Measurements from ENCODE around the gene SDK2.

Gene SDK2

DNA sequence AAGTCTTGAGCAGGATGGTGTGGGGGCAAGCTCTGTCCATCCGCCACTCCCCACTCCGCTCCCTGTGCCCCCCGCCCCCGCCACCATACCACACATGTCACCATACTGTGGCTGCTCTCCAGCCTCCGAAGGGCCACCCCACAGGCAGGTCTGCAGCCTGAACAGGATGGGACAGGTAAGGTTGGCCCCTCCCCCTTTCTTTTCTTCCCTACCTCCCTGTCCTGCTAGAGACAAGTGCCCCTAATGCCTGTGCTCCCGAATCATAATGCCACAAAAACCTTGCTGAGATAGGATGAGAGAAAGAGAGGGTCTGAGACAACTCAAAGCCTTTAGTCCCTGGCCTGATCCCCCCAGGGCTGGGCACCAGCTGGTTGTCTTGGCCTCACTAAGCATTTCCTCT lies 84.7 kb downstream of the SDK2 start:
- DNase-seq (ENCODE audit: extremely low read depth, low read depth), result no peak
- TF ChIP-seq, protein P1, sequence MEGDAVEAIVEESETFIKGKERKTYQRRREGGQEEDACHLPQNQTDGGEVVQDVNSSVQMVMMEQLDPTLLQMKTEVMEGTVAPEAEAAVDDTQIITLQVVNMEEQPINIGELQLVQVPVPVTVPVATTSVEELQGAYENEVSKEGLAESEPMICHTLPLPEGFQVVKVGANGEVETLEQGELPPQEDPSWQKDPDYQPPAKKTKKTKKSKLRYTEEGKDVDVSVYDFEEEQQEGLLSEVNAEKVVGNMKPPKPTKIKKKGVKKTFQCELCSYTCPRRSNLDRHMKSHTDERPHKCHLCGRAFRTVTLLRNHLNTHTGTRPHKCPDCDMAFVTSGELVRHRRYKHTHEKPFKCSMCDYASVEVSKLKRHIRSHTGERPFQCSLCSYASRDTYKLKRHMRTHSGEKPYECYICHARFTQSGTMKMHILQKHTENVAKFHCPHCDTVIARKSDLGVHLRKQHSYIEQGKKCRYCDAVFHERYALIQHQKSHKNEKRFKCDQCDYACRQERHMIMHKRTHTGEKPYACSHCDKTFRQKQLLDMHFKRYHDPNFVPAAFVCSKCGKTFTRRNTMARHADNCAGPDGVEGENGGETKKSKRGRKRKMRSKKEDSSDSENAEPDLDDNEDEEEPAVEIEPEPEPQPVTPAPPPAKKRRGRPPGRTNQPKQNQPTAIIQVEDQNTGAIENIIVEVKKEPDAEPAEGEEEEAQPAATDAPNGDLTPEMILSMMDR (IDR thresholded peaks at IDR 0.05; ENCODE audit: low read depth, low read length), result no peak

DNA sequence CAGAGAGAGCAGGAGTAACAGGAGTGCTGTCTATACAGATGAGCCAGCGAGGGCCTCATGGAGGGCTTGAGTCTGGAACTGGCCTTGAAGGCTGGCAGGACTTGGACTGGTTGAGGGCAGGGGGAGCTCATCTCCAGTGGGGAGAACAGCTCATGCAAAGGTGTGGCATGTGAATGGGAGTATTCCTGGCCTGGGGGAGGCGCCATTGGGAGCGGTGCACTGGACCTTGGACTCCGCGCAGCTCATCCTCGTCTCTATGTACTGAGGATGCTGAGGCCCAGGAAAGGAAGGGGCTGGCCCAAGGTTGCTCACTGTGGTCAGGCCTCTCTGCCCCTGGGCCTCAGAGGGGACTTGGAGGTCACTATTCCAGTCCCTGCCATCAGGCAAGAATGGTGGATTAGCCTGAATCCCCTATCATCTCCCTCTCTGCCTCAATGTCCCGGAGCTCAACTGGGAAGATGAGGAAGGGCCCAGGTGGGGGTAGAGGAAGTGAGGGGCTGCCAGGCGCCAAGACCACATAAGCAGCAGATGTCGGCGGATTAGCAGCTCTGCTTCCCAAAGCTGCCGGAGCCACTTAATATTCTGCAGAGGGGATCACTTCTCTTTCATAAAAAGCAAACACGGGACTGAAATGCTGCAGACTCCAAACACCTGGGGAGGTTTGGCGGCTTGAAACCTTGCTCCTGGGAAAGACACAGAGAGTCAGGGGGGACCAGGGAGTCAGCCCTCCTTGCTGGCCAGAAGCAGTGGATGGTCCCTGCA lies 88.9 kb downstream of the SDK2 start:
- DNase-seq (ENCODE audit: extremely low read depth, low read depth), result no peak
- TF ChIP-seq, protein P1 (IDR thresholded peaks at IDR 0.05; ENCODE audit: low read depth, low read length), result no peak

DNA sequence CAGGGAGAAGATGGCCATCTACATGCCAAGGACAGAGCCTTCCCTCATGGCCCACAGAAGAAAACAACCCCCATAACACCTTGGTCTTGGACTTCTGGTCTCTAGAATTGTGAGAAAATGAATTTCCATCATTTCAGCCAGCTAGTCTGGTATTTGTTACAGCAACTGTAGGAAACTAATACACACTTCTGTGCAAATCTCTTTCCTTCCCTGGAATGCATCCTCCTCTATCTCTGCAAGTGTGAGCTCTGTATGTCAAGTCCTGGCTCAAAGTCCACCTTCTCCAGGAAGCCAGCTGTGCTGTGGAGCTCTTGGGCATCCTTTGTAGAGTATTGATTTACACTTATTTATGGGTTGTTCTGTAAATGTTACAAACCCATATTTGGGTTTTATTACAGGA lies 89.7 kb downstream of the SDK2 start:
- TF ChIP-seq, protein P1 (IDR thresholded peaks at IDR 0.05; ENCODE audit: low read depth, low read length), result no peak
- no peak for DNase-seq (ENCODE audit: extremely low read depth, low read depth)

DNA sequence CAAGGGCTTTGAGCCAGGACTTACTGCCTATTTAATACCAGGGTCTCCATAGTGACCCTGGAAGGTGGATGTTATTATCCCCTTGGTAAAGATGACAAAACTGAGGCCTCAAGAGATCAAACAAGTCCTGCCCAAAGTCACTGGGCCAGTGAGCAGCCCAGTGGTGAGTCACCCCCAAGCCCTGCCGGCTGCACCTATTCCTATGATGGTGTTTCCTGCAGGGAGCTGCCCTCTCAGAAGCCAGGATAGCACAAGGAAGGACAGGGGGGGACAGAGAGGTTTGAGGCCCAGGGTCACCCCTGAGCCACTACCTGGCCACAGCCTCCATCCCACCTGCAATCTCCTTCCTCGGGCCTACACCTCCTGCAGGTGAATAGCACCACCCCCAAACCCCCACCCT lies 90.9 kb downstream of the SDK2 start:
- TF ChIP-seq, protein P1 (IDR thresholded peaks at IDR 0.05; ENCODE audit: low read depth, low read length), result no peak
- no peak for DNase-seq (ENCODE audit: extremely low read depth, low read depth)

DNA sequence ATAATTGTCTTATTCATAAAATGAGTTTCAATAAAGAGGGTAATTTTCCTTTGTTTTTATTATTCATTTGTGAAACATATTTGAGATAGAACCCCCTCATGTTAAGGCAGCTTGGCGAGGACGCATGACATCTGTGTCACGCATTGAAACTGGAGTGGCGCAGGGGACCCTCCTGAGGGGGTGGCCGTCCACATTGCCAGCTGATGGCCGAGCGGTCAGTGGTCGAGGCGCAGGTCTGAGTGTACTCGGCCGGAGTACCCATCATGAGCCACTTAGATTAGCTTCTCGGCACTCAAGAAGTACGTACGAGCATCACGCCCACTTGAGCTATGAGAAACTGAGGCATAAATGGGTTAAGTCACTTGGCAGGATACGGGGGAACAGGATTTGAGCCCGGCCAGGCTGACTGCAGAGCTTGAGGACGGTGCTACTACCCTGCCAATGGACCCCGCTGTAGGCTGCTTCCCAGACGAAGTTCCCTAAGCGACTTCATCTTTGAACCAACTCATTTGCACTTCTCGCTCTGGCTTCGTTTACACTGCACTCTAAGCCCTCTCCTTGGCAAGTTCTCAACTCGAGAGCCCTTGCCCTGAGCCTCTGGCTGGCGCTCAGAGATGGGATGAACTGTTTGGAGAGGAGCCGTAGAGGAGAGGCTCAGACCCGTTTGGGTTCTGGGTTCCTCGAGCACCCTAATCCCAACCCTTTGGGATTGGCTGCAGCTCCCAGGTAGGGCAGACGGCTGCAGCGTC lies 91.8 kb downstream of the SDK2 start:
- TF ChIP-seq, protein P1 (IDR thresholded peaks at IDR 0.05; ENCODE audit: low read depth, low read length), result no peak
- DNase-seq (ENCODE audit: extremely low read depth, low read depth), result no peak

DNA sequence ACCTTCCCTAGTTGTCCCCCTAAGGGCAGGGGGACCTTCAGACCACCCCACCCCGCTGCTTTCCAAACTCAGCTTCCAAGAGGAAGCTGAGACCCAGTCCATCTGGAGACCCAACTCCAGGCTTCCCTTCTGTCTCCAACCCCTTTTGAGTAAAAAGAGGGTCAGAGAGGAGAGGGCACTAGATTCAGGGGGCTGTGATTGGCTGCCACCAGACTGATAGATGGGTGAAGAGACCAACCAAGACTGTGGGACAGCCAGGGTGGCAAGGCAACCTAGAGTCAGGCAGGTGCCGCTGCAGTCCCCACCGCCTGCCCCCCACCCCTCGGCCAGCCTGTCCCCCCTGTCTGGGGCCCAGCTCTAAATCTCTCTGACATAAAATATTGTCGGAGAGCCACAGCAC lies 92.5 kb downstream of the SDK2 start:
- DNase-seq (ENCODE audit: extremely low read depth, low read depth), result no peak
- TF ChIP-seq, protein P1 (IDR thresholded peaks at IDR 0.05; ENCODE audit: low read depth, low read length), result no peak

DNA sequence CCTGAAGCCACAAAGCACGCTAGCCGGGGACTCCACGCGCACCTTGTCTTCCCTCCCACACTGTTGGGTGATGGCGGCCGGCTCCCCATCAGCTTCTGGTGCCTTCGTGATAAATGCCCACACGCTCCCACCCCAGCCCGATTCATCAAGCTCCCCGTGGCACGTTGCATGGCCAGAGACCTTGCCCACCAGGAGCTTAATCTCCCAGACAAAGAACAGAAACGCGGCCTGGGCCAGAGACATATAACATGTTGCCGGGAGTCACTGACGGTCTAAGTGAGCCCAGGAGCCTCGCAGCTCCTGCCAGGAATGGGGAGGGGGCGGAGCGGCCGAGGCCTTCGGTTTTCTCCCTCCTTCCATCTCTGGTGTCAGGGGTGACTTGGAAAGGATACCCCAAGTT lies 93.1 kb downstream of the SDK2 start:
- TF ChIP-seq, protein P1 (IDR thresholded peaks at IDR 0.05; ENCODE audit: low read depth, low read length), result no peak
- DNase-seq (ENCODE audit: extremely low read depth, low read depth), result no peak
